ENCODE measurements around the gene KCNMA1. TPM values are rescaled to one million over a fixed set of nuclear protein-coding genes. Genes with fewer than 3 reads are reported as not detected.

Gene KCNMA1
- total RNA-seq, 1 donor from 2014 or later: 15.3 TPM

DNA sequence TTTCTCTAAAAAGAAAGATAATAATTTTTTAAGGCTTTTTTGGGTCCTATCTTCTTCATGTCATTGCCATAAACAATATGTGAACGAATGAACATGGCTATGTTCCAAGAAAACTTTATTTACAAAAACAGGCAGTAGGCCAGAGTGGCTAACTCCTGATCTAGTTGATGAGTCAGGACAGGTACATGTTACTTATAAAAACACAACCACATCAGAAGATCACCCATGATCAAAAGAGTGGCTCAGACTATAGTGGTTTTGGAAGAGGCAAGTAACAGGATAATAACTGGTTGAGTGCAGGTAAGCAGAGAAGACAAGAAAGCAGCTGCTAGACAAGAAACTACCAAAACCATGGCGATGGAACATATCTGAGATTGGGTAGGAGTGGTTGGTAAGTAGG lies 468.7 kb downstream of the KCNMA1 start:
- no peak for DNase-seq (ENCODE audit: low read depth)

DNA sequence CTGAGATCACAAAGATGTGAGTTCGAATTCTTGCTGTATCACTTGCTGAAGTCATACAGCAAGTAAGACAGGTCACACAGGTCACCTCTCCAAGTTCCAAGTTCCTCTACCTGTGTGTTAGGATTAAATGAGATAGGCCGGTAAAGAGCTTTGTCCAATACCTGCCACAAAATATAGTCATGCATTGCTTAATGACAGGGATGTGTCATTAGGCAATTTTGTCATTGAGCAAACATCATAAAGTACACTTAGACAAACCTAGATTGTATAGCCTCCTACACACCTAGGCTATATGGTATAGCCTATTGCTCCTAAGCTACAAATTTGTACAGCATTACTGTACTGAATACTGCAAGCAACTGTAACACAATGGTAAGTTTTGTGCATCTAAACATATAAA lies 469.4 kb downstream of the KCNMA1 start:
- no peak for DNase-seq (ENCODE audit: low read depth)

DNA sequence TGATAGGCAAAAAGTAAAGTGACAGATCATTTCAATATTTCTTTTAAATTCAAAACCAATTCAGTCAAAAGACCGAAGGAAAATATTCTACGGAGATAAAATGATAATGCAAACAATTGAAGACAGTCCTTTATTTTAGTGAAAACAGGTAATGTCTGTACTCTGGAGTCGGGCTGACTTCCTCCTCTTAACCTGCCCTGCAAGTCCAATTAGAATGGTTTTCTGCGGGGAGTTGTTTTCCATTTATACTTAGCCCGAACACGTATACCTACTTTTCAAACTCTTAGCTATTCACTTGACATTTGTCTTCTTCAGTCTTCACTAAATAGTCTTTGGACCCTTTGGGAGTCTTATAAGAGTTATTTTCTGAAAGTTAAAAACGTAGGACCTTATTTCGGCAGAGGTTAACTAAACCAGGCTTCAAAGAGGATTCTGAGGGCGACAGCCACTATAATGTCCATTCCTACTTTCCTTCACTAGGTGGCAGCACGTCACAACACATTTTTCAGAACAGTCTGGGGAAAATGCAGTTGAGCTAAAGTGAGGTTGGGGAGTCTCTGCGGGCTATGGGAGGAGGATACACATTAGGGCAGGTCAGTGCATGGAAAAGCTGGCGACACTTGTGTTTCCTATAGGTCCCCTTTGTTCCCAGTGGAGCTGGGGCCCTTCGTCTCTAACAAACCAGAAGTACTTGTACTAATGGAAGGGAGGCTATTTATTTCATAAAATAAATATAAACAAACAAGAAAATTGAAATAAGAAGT lies 472.0 kb downstream of the KCNMA1 start:
- DNase-seq (ENCODE audit: low read depth): peak; percentile 81

DNA sequence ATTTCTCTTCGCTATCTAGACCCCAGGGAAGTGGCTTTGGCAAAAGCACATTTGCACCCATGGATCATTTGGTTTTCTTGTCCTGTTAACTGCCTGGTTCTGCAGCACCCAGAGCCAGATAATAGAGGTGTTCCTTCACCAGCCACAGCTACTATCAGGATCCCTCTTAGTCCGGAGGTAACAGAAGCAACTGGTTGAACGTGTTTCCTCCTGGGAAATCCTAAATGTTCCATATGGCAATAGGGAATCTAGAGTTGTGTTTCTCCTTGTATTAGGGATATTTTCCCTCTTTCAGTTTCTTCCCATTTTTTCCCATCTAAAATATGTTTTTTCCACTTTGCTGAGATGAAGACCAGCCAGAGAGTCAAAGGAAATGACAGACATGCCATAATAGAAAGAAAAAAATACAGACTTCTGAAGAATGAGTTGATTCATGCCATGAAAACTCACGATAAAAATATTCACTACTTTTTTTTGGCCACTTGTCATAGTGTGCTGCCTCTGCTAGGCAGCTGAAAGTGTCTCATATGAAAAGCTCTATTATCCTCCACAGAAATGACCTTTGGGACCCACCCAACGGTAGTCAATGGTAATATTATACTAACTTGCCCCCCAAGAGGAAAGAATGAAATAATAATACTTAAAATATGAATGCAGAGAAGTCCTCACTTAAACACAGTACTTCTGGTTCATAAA lies 472.8 kb downstream of the KCNMA1 start:
- DNase-seq (ENCODE audit: low read depth): peak; percentile 38

DNA sequence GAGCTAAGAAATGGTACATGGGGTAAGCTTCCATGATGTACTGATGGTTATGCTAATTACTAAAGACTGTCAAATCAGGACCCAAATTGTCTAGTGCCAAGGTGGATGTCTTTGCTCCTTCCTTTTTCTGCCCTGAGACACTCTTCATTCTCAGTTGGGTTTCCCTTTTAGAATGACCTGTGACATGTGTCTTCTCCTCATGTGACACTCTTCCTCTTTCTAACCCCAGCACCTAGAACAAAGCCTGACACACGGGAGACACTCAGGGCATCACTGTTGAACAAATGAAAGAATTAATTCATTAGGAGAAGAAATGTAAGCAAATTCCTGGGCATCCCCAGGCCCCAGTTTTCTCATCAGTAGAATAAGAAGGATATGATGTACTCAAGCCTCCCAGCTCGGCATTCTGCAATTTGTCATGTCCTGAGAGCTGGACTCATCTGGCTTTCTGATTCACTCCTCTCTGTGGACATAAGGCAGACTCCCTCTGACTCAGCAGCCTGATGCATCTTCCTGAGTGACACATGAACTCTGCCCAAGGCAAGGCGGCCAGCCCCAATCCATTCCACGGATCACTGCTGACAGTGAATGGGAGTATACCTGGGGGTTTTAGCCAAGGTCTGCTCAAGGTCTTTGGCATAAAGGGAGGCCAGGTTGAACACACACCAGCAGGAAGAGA lies 473.8 kb downstream of the KCNMA1 start:
- peak; percentile 95 for DNase-seq (ENCODE audit: low read depth)

DNA sequence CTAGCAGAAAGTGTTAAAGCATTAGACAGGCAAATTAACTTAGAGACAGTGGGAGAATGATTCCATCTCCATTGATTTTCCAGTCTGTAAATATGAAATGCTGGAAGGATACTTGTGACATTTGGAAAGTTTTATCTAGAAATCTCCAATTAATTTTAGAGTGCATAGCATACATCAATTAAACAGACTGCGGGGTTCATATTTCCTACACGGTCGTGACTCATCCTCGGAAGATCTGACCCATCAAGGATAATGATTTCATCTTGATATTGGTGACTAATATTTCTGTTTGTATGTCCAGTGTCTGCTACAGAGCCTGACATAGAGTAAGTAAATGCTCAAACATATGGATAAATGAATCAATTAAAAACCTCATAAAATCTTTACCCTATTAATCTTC lies 474.9 kb downstream of the KCNMA1 start:
- DNase-seq (ENCODE audit: low read depth): peak; percentile 34

DNA sequence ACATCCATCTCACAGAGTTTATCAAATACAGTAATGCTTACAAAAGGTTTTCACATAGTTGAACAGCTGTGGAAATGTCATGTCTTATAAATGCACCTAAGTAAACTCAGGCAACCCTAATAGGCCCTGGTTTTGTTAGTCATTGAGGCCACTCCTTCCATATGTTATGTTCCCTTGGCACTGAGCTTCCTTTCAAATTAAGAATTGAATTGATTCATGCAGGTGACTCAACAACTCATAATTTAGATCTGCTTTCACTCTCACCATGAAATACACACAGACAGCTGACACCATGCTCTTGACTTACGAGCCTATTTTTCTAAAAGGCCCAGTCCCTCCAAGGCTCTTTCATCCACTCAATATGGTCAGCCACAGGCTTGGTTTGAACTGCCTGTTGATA lies 476.9 kb downstream of the KCNMA1 start:
- peak; percentile 80 for DNase-seq (ENCODE audit: low read depth)

DNA sequence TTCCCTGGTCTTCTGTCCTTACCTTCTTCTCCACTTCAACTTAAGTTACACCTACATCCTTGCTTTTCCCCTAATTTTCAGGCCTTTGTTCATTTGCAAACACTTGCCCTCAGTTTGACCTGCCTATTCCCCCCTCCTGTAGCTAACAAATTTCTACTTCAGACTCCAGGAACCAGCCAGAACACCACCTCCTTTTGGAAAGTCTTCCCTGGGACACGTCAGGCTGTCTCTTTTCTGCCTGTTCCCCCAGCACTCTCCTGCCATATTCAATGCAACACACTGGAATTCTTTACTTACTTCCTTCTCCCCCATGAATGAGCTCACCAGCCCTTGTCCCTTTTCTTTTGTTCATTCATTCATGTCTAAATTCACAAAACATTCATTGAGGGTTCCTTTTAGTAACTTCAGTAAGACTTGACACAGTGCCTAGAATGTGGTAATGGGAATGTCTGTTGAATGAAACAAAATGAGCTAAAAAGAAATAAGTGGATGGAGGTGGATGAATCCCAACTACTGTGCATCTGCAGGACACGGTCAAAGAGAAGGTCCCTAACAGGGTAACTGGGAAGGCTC lies 478.0 kb downstream of the KCNMA1 start:
- DNase-seq (ENCODE audit: low read depth): peak; percentile 8

DNA sequence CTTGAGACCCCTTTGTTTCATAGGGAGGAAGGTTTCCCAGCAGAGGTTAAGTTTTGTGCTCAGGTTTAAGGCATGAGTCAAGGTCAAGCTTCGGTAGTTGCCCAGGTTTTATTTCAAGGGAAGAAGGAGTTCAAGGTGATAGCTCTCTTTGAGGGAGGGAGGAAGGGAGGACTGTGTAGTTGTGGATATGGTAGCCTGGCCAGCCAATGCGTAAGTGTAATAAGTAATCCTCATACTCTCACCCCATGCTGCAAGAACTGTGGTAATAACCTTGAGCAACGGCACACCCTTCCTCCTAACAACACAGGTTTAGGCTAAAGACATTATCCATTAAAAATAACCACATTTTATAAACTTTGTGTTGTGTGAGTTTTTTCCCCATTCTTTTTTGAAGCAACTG lies 478.9 kb downstream of the KCNMA1 start:
- DNase-seq (ENCODE audit: low read depth): no peak

DNA sequence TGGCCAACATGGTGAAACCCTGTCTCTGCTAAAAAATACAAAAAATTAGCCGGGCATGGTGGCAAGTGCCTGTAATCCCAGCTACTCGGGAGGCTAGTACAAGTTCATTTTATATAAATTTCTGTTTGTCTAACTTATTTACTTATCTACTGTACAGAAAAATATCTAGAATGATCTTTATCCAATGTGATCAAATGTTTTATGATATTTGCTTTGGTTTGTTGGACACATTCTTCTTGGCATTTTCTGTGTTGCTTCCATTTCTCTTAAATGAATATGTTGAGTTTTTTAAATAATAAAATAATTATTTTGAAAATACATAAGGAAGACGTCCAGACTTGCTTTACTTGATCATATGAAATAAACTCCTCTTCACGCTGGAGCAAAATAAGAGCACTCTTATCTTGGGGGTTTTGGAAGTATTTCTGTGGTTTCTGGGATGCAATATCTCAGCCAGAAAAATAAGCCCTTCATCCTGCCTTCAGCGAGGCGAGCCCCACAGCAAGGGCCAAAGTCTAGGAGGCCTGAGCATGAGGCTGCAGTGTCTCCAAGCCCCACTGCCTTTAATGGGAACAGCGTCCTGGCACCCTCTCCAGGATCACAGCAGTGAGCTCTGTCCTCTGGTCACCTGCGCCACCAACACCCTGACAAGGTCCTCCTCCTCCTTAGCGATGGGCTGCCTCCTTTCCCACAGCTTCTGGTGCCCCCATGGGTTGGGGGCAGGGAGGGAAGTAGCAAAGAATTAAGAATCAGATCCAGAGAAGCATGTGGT lies 480.2 kb downstream of the KCNMA1 start:
- no peak for DNase-seq (ENCODE audit: low read depth)

DNA sequence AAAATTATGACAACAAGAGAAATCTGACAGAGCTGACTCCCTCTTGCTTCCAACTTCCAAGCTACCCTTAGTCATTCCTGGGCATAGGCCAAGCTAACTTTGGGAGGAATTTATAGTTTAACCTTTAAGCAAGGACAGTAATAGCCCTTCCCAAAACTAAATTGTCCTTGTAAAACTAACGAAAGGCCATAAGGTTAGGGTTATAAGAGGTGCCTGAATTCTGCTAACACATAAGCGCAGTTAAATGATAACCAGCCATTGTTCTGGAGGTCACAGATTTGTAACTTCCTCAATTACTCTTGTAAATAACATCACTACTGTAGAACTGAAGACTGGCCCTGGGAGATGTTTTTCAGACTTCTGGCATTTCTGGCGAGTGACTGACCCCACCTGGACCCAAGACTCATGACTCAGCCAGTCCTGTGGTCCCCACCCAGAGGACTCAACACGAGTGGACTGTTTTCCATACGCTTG lies 481.2 kb downstream of the KCNMA1 start:
- peak; percentile 29 for DNase-seq (ENCODE audit: low read depth)

DNA sequence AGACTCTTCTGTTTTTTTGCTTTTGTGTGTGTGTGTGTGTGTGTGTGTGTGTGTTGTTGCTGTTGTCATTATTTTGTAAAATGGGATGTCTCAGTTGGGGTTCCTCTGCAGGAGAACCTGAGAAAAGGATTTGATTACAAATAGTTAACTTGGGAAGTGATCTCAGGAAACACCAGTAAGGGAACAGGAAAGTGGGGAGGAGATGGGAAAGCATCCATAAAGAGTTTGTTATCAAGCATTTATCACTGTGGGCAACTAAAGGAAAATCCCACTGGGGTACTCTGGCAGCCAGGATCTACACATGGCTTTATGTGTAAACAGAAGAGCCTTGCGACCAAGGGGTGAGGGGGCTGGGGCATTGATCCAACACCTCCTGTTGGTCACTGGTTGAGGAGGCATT lies 485.4 kb downstream of the KCNMA1 start:
- no peak for DNase-seq (ENCODE audit: low read depth)

DNA sequence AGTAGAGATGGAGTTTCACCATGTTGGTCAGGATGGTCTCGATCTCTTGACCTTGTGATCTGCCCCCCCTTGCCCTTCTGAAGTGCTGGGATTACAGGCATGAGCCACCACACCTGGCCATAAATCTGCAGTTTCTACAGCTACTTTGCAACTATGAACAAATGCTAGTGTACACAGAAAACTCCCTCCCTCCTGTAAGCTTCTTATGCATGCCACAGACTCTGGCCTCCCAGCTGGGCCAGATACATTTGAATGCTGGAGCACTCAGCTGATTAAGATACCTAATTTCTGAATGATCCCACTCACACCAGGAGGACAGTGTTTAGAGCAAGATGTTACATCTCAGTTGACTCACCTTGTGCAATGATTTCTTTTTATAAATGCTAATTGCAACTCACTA lies 486.2 kb downstream of the KCNMA1 start:
- DNase-seq (ENCODE audit: low read depth): no peak

DNA sequence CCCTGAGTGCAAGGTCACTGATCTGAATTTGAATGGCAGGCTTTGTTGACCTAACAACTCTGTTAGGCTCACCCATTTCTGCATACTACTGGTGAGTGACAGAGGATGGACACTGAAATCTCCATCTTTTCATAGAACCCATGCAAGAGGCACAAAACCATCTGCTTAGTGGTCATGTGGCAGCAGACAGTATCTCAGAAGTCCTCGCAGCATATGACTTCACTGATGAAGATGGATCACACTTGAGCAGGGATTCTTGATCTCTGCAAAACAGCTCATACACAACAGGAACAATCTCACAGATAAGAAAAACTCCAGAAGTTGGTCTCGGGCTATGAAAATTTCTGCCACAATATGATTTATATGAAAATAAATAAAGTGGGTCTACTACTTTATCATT lies 487.9 kb downstream of the KCNMA1 start:
- no peak for DNase-seq (ENCODE audit: low read depth)

DNA sequence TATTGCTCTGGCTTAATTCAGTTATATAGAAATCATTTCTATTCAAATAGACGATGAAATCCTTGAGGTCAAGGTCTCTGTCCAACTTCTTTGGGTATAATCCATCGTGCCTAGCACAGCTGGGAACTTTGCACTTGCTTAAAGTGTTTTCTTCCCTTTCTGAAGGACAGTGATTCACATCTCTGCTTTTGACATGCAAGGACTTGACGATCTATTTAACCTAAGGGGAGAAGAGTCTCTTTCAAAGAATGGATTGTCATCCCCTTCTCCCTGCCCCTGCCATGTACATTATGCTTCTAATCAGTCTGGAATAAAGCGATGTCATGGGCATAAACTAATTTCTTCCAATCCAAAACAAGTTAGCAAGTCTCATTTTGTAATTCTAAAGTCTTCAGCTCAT lies 488.6 kb downstream of the KCNMA1 start:
- DNase-seq (ENCODE audit: low read depth): no peak

DNA sequence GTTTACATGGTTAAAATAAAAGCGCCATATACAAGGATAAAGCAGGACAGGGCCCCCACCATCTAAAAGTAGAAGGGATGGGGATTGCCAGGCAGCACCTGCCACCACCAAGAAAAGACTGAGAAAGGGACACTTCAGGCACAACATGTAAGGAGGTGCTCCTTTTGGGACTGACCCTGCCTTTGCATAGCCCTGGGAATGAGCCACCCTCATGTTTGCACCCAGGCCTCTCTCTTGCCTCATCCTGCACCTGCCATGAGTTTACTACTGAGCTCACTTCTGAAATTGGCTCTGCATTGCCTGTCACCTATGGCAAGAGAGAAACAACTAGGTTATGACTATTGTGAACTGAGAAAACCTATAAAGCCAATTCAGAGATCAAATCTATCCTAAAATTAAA lies 489.7 kb downstream of the KCNMA1 start:
- DNase-seq (ENCODE audit: low read depth): peak; percentile 5

DNA sequence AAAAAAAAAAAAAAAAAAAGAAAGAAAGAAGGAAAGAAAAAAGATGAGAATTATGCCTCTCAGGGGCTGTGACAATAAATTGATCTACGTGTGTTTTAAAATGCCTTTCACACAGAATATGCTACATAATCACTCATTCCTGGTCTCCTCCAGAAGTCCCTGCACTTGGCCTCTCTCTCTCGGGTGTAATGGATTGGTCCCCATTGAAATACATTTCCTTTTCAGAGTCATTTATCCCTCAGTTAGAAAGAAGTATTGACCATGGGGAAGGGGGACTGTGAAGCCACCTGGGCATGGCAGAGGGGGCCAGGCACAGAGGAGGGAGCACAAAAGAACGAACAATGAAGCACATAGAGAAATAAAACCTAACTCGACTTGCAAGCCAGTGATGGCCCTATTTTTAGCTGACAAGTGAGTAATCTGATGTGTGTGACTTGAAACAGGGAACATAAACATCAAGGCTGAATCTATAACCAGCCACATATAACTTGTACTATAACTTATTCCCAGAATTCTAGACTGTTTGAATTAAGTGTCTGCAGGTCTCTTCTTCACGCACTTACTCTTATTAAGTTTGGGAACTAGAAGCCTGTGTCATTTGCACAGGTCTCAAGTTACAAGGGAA lies 490.8 kb downstream of the KCNMA1 start:
- DNase-seq (ENCODE audit: low read depth): no peak

DNA sequence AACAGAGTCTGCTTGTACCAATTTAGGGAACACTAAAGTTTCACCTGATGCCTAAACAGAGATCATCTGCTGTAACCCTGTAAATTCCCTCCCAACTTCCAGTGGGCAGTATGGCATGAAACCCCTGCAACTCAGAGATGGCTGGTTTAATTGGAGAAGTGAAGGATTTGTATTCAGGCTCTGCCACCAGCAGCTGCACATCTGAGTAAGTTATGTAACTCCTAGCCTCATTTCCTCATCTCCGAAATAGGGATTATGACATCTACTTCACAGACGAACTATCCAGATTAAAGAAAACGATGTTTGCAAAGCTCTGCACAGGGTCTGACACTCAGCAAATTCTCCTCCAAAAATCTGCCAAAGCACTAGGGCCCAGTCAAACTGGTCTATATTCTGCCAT lies 493.0 kb downstream of the KCNMA1 start:
- no peak for DNase-seq (ENCODE audit: low read depth)

DNA sequence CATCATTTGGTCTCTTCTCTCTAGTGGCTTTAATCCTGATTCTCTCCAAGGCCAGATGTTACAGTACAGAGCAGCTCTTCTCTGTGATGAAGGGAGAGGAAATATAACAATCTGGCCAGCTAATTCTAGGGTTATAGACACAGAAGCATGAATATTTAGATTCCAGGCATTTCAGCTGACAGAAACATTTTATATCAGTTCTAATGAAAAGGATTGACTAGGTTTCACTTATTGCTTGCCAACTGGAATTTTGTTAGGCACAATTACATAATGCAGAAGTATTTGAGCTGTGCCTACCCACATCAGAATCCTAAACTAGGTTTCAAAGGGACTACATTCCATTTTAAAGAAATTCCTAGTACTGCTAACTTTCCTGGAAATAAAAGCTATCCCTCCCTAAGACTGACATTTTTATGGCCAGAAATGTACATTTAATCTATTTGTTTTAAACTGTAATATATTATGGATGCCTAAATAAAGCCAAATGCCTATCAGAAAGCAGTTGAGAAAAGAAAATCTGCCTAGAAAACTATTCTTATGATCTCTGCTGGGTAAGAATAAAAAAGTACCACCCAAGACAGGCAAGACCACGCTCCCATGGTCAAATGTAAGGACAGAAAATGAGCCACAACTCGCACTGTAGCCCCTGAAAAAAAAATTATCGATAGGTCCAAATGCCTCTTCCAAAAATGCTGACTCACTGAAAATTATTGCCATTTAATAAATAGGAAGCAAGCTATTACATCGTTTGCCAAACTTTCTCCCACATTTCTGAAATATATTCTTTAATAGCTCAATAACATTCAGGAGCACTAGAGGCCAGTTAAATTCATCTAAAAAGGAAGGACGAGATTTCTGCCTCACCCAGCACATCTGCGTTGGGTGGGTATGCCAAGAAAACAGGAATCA lies 498.1 kb downstream of the KCNMA1 start:
- no peak for DNase-seq (ENCODE audit: low read depth)

DNA sequence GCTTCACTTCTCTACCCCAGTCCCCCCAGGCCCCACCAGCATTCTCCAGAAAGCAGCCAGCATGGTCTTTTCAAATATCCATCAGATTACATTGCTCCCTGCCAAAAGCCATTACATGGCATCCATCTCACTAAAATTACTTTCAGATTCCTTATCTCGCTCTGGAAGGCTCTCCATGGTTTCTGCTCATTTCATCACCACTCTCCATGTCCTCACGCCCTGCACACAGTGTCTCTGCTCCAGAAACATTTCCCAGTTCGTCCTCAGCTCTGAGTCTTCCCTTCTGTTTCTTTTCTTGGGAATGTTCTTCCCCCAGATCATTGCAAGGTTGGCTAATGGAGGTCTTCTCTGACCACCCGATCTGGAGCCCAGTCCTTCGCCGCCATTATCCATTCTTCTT lies 499.1 kb downstream of the KCNMA1 start:
- DNase-seq (ENCODE audit: low read depth): no peak
